SK-N-SH treated with all-trans-retinoic acid at 6 μM for 48 hours (cell line): ENCODE measurements around the gene GABRE.
"Not testable (repeated sequence)": the region's sequence is repeated elsewhere in the genome, so short reads cannot be mapped to it uniquely, and the experiment has no call there.

Experiments
- RARB ChIP-seq: fragments of 250-450 bp; sonication (Bioruptor Pico); IDR thresholded peaks from 2 replicates; pipeline ENCODE4 v1.8.0; 2021; ENCODE audit warnings: mild to moderate bottlenecking, moderate library complexity
- ZC3H10 ChIP-seq: fragments of 250-450 bp; sonication (Bioruptor Pico); IDR thresholded peaks from 2 replicates; pipeline ENCODE4 v1.5.1; 2021; ENCODE audit warnings: mild to moderate bottlenecking, moderate library complexity
- ZNF565 ChIP-seq: fragments of 450-650 bp; formaldehyde crosslinking; conservative IDR thresholded peaks from 2 replicates; pipeline ENCODE4 v1.5.0; 2020; ENCODE audit warnings: low read depth, mild to moderate bottlenecking, moderate library complexity
- TF ChIP-seq, protein P1 (sequence below): fragments of 250-450 bp; sonication (Bioruptor Pico); IDR thresholded peaks from 2 replicates; pipeline ENCODE4 v1.8.0; 2021; ENCODE audit warnings: low read depth, mild to moderate bottlenecking, moderate library complexity, borderline replicate concordance

DNA sequence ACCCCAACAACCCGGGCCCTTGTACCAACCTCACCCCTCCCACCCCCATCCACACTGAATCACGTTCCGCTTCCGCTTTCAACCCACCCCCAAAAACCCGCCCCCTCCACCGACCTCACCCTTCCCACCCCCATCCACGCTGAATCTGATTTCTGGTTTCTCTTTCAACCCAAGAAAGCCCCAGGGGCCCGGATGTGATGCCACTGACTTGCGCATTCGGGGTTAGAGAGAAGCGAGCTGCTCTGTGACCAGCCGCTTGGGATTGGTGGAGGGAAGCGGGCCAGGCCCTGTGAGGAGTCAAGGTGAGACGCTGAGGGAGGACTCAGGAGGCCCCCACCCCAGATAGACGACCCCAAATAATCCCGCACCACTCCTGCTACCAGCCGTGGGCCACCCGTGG is 55.7 kb downstream of the GABRE start:
- TF ChIP-seq, protein P1, sequence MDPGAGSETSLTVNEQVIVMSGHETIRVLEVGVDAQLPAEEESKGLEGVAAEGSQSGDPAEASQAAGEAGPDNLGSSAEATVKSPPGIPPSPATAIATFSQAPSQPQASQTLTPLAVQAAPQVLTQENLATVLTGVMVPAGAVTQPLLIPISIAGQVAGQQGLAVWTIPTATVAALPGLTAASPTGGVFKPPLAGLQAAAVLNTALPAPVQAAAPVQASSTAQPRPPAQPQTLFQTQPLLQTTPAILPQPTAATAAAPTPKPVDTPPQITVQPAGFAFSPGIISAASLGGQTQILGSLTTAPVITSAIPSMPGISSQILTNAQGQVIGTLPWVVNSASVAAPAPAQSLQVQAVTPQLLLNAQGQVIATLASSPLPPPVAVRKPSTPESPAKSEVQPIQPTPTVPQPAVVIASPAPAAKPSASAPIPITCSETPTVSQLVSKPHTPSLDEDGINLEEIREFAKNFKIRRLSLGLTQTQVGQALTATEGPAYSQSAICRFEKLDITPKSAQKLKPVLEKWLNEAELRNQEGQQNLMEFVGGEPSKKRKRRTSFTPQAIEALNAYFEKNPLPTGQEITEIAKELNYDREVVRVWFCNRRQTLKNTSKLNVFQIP (CRISPR knock-in tag), result not testable (repeated sequence)
- TF ChIP-seq ZC3H10 (CRISPR knock-in tag); ZNF565 (CRISPR knock-in tag); RARB: not testable (repeated sequence)
